ENCODE results near the gene MAN2B2. TPM values are rescaled to one million over a fixed set of nuclear protein-coding genes. Genes with fewer than 3 reads are reported as not detected.

MAN2B2 gene
- total RNA-seq, 1 donor from 2014 or later: 32.2 TPM

DNA sequence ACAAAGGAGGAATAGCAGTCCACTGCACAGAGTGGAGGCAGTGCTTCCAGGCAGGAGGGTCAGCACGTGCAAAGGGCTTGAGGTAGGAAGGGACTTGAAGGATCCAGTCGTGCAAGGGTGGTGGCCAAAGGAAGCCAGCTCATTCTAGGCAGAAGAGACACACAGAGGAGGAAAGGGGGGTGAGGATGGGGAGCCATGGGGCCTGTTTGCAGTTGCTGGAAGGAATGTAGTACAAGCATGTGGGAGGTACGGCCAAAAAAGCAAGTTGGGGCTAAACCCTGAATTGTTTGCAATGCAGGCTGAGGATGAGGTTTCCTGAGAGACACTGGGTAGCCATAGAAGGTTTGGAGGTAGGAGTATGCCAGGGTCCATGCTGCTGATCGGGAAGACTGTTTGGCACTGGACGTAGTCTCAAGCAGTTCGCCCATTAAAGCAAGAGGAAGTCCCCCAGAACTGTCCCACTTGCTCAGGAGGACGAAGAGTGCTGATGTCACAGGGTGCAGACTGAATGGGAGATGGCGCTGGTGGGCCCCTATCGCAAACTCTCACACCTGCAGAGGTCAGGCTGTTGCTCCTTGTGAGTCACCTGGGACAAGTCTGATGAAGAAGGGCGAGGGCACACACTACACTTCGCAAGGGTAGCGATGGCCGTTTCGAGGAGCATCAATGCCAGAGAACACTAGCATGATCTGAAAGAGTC is 9.1 kb upstream of the MAN2B2 start:
- Histone ChIP-seq H3K36me3 (ENCODE audit: insufficient read depth, low read length) (no peaks in the 10 kb centered on the region), H3K9me3 (ENCODE audit: insufficient read depth, low read depth, low read length) (peaks cover 15% of the 10 kb centered on the region), H3K27me3 (ENCODE audit: insufficient read depth, low read length) (peaks cover 27% of the 10 kb centered on the region), H2AFZ (ENCODE audit: low read depth, low read length) (no peak overlapping the region), H4K20me1 (ENCODE audit: insufficient read depth, low read length) (peaks cover 3% of the 10 kb centered on the region), H3K27ac (ENCODE audit: low read depth, low read length) (no peak overlapping the region), H3K4me3 (ENCODE audit: insufficient read depth, low read depth, low read length) (no peak overlapping the region), H3K9ac (ENCODE audit: low read length) (no peak overlapping the region), H3K79me2 (ENCODE audit: insufficient read depth, low read length) (no peaks in the 10 kb centered on the region), H3K4me1 (ENCODE audit: insufficient read depth, low read length) (peaks cover 15% of the 10 kb centered on the region), H3K4me2 (ENCODE audit: low read length) (no peak overlapping the region)
- peaks cover 52% of the 10 kb centered on the region for H3K27me3 Mint-ChIP-seq (ENCODE audit: low read depth, unreplicated experiment)
- FAIRE-seq: no peak
- TF ChIP-seq CTCF (IDR thresholded peaks at IDR 0.05; ENCODE audit: insufficient read depth, low read depth, low read length): no peak
- TF ChIP-seq EZH2 (IDR thresholded peaks at IDR 0.05; ENCODE audit: insufficient read depth, low read length): no peak
- no peak overlapping the region for H3K27ac Mint-ChIP-seq (ENCODE audit: unreplicated experiment)
- H3K4me1 Mint-ChIP-seq (ENCODE audit: low read depth, unreplicated experiment): peaks cover 13% of the 10 kb centered on the region
- H3K4me3 Mint-ChIP-seq (ENCODE audit: unreplicated experiment): no peak overlapping the region
- DNase-seq (ENCODE audit: low read depth): no peak
- H3K9me3 Mint-ChIP-seq (ENCODE audit: unreplicated experiment): peaks cover 28% of the 10 kb centered on the region
- peaks cover 4% of the 10 kb centered on the region for H3K36me3 Mint-ChIP-seq (ENCODE audit: low read depth, unreplicated experiment)

DNA sequence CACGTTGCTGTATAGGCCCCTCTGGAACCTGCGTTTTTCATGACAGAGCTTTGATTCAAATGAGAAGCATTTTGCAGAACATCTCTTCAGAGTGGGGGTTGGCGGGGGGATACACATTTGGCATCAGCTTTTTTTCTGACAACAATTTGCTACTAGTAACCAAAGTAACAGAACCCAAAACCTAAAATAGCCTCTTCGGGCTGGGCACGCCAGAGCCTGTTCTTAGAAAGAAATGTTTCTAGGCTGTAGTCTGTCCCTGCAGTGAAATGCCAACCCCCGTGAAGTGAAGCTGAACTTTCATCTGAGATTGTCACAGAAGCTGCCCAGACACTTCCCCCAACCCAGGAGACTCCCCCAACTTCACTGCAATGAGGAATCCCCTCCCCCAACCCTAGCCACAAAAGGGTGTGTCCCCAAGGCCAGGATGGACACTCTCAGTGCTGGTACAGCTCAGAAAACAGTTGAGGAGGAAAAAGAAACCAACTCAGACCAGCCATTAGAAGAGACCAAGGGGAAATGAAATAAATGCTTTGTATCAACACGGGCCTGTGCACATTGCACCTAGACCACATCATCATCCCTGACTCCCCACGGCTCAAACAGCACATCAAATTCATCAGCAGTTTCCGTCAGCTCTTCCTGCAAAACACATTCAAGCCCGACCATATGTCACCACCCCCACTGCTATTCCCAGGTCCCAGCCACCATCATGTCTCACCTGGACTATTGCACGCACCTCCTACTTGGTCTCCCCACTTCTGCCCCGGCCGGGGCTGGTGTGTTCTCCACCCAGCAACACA is 8.4 kb upstream of the MAN2B2 start:
- H3K9ac ChIP-seq (ENCODE audit: low read length): no peak overlapping the region
- H3K27ac Mint-ChIP-seq (ENCODE audit: unreplicated experiment): peak overlapping the region; percentile 69
- H3K4me3 ChIP-seq (ENCODE audit: insufficient read depth, low read depth, low read length): no peak overlapping the region
- H3K4me1 ChIP-seq (ENCODE audit: insufficient read depth, low read length): peaks cover 12% of the 10 kb centered on the region
- FAIRE-seq (no peak), DNase-seq (ENCODE audit: low read depth) (no peak)
- H2AFZ ChIP-seq (ENCODE audit: low read depth, low read length): no peak overlapping the region
- H3K4me2 ChIP-seq (ENCODE audit: low read length): no peak overlapping the region
- H3K27me3 ChIP-seq (ENCODE audit: insufficient read depth, low read length): peaks cover 27% of the 10 kb centered on the region
- no peaks in the 10 kb centered on the region for H3K79me2 ChIP-seq (ENCODE audit: insufficient read depth, low read length)
- H3K9me3 Mint-ChIP-seq (ENCODE audit: unreplicated experiment): peaks cover 35% of the 10 kb centered on the region
- H3K9me3 ChIP-seq (ENCODE audit: insufficient read depth, low read depth, low read length): peaks cover 15% of the 10 kb centered on the region
- peaks cover 4% of the 10 kb centered on the region for H3K36me3 Mint-ChIP-seq (ENCODE audit: low read depth, unreplicated experiment)
- H3K27me3 Mint-ChIP-seq (ENCODE audit: low read depth, unreplicated experiment): peaks cover 47% of the 10 kb centered on the region
- TF ChIP-seq CTCF (IDR thresholded peaks at IDR 0.05; ENCODE audit: insufficient read depth, low read depth, low read length) (no peak), EZH2 (IDR thresholded peaks at IDR 0.05; ENCODE audit: insufficient read depth, low read length) (no peak)
- no peaks in the 10 kb centered on the region for H4K20me1 ChIP-seq (ENCODE audit: insufficient read depth, low read length)
- H3K4me1 Mint-ChIP-seq (ENCODE audit: low read depth, unreplicated experiment): peaks cover 6% of the 10 kb centered on the region
- peak overlapping the region; percentile 34 for H3K4me3 Mint-ChIP-seq (ENCODE audit: unreplicated experiment)
- H3K36me3 ChIP-seq (ENCODE audit: insufficient read depth, low read length): no peaks in the 10 kb centered on the region
- no peak overlapping the region for H3K27ac ChIP-seq (ENCODE audit: low read depth, low read length)

Measured in astrocyte (in vitro differentiated cells and primary cell).